ENCODE measurements around the gene ANKRD37. TPM values are rescaled to one million over a fixed set of nuclear protein-coding genes. Genes with fewer than 3 reads are reported as not detected.

The ANKRD37 gene
- total RNA-seq, 1 experiment from 2014 or later: 3.7 TPM

DNA sequence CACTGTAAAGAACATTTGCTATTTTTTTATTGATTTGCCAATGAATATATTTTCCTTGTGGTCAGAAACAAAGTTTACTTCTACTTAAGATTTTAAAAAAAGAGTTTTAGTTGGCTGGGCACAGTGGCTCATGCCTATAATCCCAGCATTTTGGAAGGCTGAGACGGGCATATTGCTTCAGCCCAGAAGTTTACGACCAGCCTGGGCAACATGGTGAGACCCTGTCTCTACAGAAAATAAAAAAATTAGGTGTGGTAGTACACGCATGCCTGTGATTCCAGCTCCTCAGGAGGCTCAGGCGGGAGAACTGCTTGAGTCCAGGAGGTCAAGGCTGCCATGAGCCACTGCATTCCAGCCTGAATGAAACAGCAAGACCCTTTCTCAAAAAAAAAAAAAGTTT lies 37.7 kb upstream of the ANKRD37 start:
- H2BK120ac ChIP-seq (ENCODE audit: low read depth, low read length, poor library complexity, severe bottlenecking): no peak overlapping the region
- H3K56ac ChIP-seq (ENCODE audit: insufficient read length, low read depth, low read length): no peak overlapping the region
- no peaks in the 10 kb centered on the region for H3K79me1 ChIP-seq (ENCODE audit: insufficient read depth, low read depth, low read length, poor library complexity, severe bottlenecking)
- no peak overlapping the region for H3K4ac ChIP-seq (ENCODE audit: low read depth, low read length)
- no CpG with 5 or more reads among the region's 4 CpGs for WGBS (ENCODE audit: extremely low coverage, insufficient read length, low lambda C conversion rate)
- no peaks in the 10 kb centered on the region for H3K27me3 ChIP-seq (ENCODE audit: insufficient read depth, low read length)
- H3K4me1 ChIP-seq (ENCODE audit: insufficient read depth, low read length): no peaks in the 10 kb centered on the region
- H3K23me2 ChIP-seq (ENCODE audit: insufficient read length, low read depth, low read length, poor library complexity, severe bottlenecking): no peaks in the 10 kb centered on the region
- H3K18ac ChIP-seq (ENCODE audit: insufficient read length, low read depth, low read length): no peak overlapping the region
- no peak overlapping the region for H2AK5ac ChIP-seq (ENCODE audit: insufficient read length, low read length)
- H3K79me2 ChIP-seq (ENCODE audit: insufficient read depth, low read length): no peaks in the 10 kb centered on the region
- no peak overlapping the region for H2BK12ac ChIP-seq (ENCODE audit: insufficient read length, low read depth, low read length)
- no peak overlapping the region for H3K4me2 ChIP-seq (ENCODE audit: insufficient read depth, insufficient read length, low read length)
- H3K9me3 Mint-ChIP-seq: no peaks in the 10 kb centered on the region
- H3K27me3 Mint-ChIP-seq (ENCODE audit: low read depth): no peaks in the 10 kb centered on the region
- no peak overlapping the region for H3K9ac ChIP-seq (ENCODE audit: extremely low read depth, insufficient read length, low read length)
- no peak overlapping the region for H2BK5ac ChIP-seq (ENCODE audit: insufficient read length, low read length)
- H4K20me1 ChIP-seq (ENCODE audit: control insufficient read depth, insufficient read depth, insufficient read length): no peaks in the 10 kb centered on the region
- no peak overlapping the region for H3K4me3 Mint-ChIP-seq
- H3K9me3 ChIP-seq (ENCODE audit: control insufficient read depth, low read depth, low read length): no peaks in the 10 kb centered on the region
- H2BK15ac ChIP-seq (ENCODE audit: low read depth, low read length): no peak overlapping the region
- TF ChIP-seq, protein P1, sequence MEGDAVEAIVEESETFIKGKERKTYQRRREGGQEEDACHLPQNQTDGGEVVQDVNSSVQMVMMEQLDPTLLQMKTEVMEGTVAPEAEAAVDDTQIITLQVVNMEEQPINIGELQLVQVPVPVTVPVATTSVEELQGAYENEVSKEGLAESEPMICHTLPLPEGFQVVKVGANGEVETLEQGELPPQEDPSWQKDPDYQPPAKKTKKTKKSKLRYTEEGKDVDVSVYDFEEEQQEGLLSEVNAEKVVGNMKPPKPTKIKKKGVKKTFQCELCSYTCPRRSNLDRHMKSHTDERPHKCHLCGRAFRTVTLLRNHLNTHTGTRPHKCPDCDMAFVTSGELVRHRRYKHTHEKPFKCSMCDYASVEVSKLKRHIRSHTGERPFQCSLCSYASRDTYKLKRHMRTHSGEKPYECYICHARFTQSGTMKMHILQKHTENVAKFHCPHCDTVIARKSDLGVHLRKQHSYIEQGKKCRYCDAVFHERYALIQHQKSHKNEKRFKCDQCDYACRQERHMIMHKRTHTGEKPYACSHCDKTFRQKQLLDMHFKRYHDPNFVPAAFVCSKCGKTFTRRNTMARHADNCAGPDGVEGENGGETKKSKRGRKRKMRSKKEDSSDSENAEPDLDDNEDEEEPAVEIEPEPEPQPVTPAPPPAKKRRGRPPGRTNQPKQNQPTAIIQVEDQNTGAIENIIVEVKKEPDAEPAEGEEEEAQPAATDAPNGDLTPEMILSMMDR (conservative IDR thresholded peaks at IDR 0.05): no peak
- H3K23ac ChIP-seq (ENCODE audit: insufficient read length, low read depth, low read length): no peak overlapping the region
- H2BK20ac ChIP-seq (ENCODE audit: low read depth, low read length, poor library complexity, severe bottlenecking): no peak overlapping the region
- H4K91ac ChIP-seq (ENCODE audit: insufficient read length, low read depth, low read length): no peak overlapping the region
- no peak overlapping the region for H3K27ac ChIP-seq (ENCODE audit: insufficient read length, low read depth, low read length)
- peaks cover 3 to 4% of the 10 kb centered on the region in 2 experiments; a peak in 3 of 4 replicates for H3K4me1 Mint-ChIP-seq
- H3T11ph ChIP-seq (ENCODE audit: low read length): no peak overlapping the region
- no peak overlapping the region for H4K8ac ChIP-seq (replicated peaks; ENCODE audit: insufficient read length, low read depth, low read length)
- H3K14ac ChIP-seq (ENCODE audit: insufficient read depth, low read length): no peak overlapping the region
- H3K36me3 Mint-ChIP-seq (ENCODE audit: insufficient read depth in 1 of 3, low read depth in 3 of 3): peaks cover 2 to 43% (median 21%) of the 10 kb centered on the region in 3 experiments; a peak in 5 of 7 replicates
- no peak overlapping the region for H2AFZ ChIP-seq (ENCODE audit: low read length)
- DNase-seq: no peak
- no peak overlapping the region for H3K27ac Mint-ChIP-seq
- H4K5ac ChIP-seq (ENCODE audit: insufficient read length, low read depth, low read length): no peak overlapping the region

All from H9 (cell line).